SK-N-MC (cell line): ENCODE measurements around the gene STON1.

ENCODE experiments used
- EZH2 ChIP-seq: fragments of 200-600 bp; sonication (generic); IDR thresholded peaks from one replicate; pipeline ENCODE4 v1.6.1; 2017; ENCODE audit warnings: antibody characterized with exemption
- POLR2AphosphoS5 ChIP-seq: IDR thresholded peaks from 2 replicates; pipeline ENCODE4 v1.6.1; 2012; ENCODE audit warnings: mild to moderate bottlenecking, low read depth, low read length, borderline replicate concordance

DNA sequence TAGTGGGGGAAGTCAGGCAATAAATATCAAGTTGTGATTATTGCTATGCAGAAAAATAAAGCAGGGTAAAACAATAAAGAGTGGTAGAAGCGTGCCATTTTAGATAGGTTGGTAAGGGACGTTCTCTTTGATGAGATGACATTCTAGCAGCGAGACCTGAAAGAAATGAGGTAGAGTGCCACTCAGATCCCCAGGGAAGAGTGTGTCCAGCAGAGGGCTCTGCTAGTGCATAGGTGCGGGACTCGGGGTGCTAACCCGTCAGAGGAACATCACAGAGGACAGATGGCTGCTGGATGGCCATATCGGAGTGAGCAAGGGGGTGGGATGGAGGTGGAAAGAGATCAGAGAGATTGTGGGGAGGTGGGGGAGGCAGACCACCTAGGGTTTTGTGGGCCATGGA, 71.4 kb downstream of the STON1 start:
- TF ChIP-seq EZH2 (no peak), POLR2AphosphoS5 (no peak)
